PC-3 (cell line): ENCODE results near the gene GSTM4. TPM values are rescaled to one million over a fixed set of nuclear protein-coding genes. Genes with fewer than 3 reads are reported as not detected.

Source experiments
- ATAC-seq: fragments of 200-7000 bp; cut with Tn5 transposase; 2 replicates; pipeline ENCODE4 v1.9.1; 2020; ENCODE audit warnings: mild to moderate bottlenecking, moderate library complexity
- BruUV-seq: library from RNA; stranded (reverse); fragments of 400-500 nt; replicated peaks from 2 replicates; lab custom pipeline; 2021; lab: Mats Ljungman, UMichigan
- CTCF ChIA-PET: fragments of 300-600 bp; sonication (Branson Sonifier 250); formaldehyde crosslinking; loops from one replicate; lab custom pipeline; 2022; ENCODE audit warnings: antibody characterized with exemption; lab: Charles Lee
- POLR2A ChIA-PET: fragments of 300-600 bp; sonication (Branson Sonifier 250); formaldehyde crosslinking; loops from one replicate; lab custom pipeline; 2022; ENCODE audit warnings: antibody characterized with exemption; ENCODE audit not compliant: unreplicated experiment; lab: Charles Lee
- DNase-seq: peaks from one replicate; pipeline ENCODE4 v3.0.0-alpha.2; 2015
- H2AFZ ChIP-seq: fragments of 300-600 bp; sonication (generic); 2 replicates; pipeline ENCODE4 v1.6.0; 2016; ENCODE audit warnings: antibody characterized with exemption, low read length
- H3F3A ChIP-seq: fragments of 300-600 bp; sonication (generic); one replicate; pipeline ENCODE4 v1.6.0; 2017; ENCODE audit warnings: antibody characterized with exemption, low read length, control low read depth, mild to moderate bottlenecking; ENCODE audit not compliant: unreplicated experiment
- H3K27ac ChIP-seq: fragments of 300-600 bp; sonication (generic); 2 replicates; pipeline ENCODE4 v1.5.1; 2016; ENCODE audit warnings: mild to moderate bottlenecking, low read length
- H3K27me3 ChIP-seq: fragments of 300-600 bp; sonication (generic); 2 replicates; pipeline ENCODE4 v1.6.1; 2016; ENCODE audit warnings: low read length, mixed read lengths
- H3K36me3 ChIP-seq: fragments of 300-600 bp; sonication (generic); 2 replicates; pipeline ENCODE4 v1.6.1; 2016; ENCODE audit warnings: low read depth, mixed run types, low read length, mixed read lengths
- H3K4me1 ChIP-seq: fragments of 300-600 bp; sonication (generic); 2 replicates; pipeline ENCODE4 v1.5.1; 2016; ENCODE audit warnings: low read length; ENCODE audit not compliant: insufficient read depth
- H3K4me2 ChIP-seq: fragments of 300-600 bp; sonication (generic); 2 replicates; pipeline ENCODE4 v1.6.0; 2016; ENCODE audit warnings: low read length
- H3K4me3 ChIP-seq: fragments of 300-600 bp; sonication (generic); 2 replicates; pipeline ENCODE4 v1.5.1; 2016; ENCODE audit warnings: mild to moderate bottlenecking, low read length, mixed read lengths
- H3K79me2 ChIP-seq: fragments of 300-600 bp; sonication (generic); 2 replicates; pipeline ENCODE4 v1.6.1; 2017; ENCODE audit warnings: low read length, mixed read lengths
- H3K9ac ChIP-seq: fragments of 300-600 bp; sonication (generic); 2 replicates; pipeline ENCODE4 v1.6.0; 2016; ENCODE audit warnings: mild to moderate bottlenecking, low read length
- H3K9me2 ChIP-seq: fragments of 300-600 bp; sonication (generic); replicated peaks from 2 replicates; pipeline ENCODE4 v1.6.1; 2016; ENCODE audit warnings: mixed run types, low read length, mixed read lengths
- H3K9me3 ChIP-seq: fragments of 300-600 bp; sonication (generic); 2 replicates; pipeline ENCODE4 v1.6.1; 2016; ENCODE audit warnings: low read length, mixed read lengths
- H4K20me1 ChIP-seq: fragments of 300-600 bp; sonication (generic); 2 replicates; pipeline ENCODE4 v1.6.1; 2016; ENCODE audit warnings: low read length, mixed read lengths
- CTCF ChIP-seq: fragments of 300-600 bp; sonication (generic); conservative IDR thresholded peaks from 2 replicates; pipeline ENCODE4 v1.5.1; 2017; ENCODE audit warnings: antibody characterized with exemption, low read depth, mild to moderate bottlenecking, low read length
- EZH2 ChIP-seq: fragments of 300-600 bp; sonication (generic); IDR thresholded peaks from one replicate; pipeline ENCODE4 v1.6.1; 2017; ENCODE audit warnings: antibody characterized with exemption, mild to moderate bottlenecking, low read length; ENCODE audit not compliant: unreplicated experiment
- EZH2phosphoT487 ChIP-seq: fragments of 300-600 bp; sonication (generic); IDR thresholded peaks from 2 replicates; pipeline ENCODE4 v1.6.1; 2018; ENCODE audit warnings: mild to moderate bottlenecking, antibody characterized with exemption, low read length, borderline replicate concordance
- intact Hi-C: fragments of 100-400 bp; cut with micrococcal nuclease; formaldehyde crosslinking; loops from 2 replicates; pipeline ENCODE4 v1.9.0; 2023
- total RNA-seq: library from RNA; depleted of rRNA; stranded (reverse); fragments of >200 nt; gene quantifications from 2 replicates; pipeline ENCODE4 v1.2.3, GENCODE V29; 2014

Gene GSTM4
- total RNA-seq, 1 experiment from 2014 or later = 25.9 TPM

- no peak for TF ChIP-seq EZH2phosphoT487
- Histone ChIP-seq H4K20me1 (no peaks in the 10 kb centered on the region), H3K79me2 (no peaks in the 10 kb centered on the region), H3K9me2 (no peaks in the 10 kb centered on the region), H3K36me3 (no peaks in the 10 kb centered on the region), H2AFZ (no peak overlapping the region), H3K27ac (no peak overlapping the region), H3K4me2 (no peak overlapping the region), H3K27me3 (no peaks in the 10 kb centered on the region), H3F3A (no peaks in the 10 kb centered on the region), H3K9ac (no peak overlapping the region), H3K4me3 (no peak overlapping the region), H3K9me3 (no peaks in the 10 kb centered on the region), H3K4me1 (0 out of 2 replicates have a peak, but pooled peaks cover 7% of the 10 kb centered on the region)
- POLR2A ChIA-PET = interaction anchor here (0.6 kb wide), 1 partner anchor 58 kb away, joined by 3 read pairs; no protein-coding TSS in a partner anchor
- ATAC-seq = no peak
- intact Hi-C loops = no loop called here
- CTCF ChIA-PET = no interaction called here
- DNase-seq = no peak
- BruUV-seq = no TSS peak
These were observed 42.3 kb upstream of the GSTM4 start for GRCh38 chr1:109613361-109614147.

GRCh38 chr1:109615879-109616278 is 40.0 kb upstream of the GSTM4 start:
- Histone ChIP-seq H3F3A (no peaks in the 10 kb centered on the region), H3K36me3 (no peaks in the 10 kb centered on the region), H3K27ac (no peak overlapping the region), H3K79me2 (peaks cover 13% of the 10 kb centered on the region), H3K9me2 (no peaks in the 10 kb centered on the region), H3K9ac (no peak overlapping the region), H3K27me3 (no peaks in the 10 kb centered on the region), H4K20me1 (no peaks in the 10 kb centered on the region), H3K4me1 (peaks cover 15% of the 10 kb centered on the region), H3K4me3 (no peak overlapping the region), H3K4me2 (no peak overlapping the region), H3K9me3 (no peaks in the 10 kb centered on the region), H2AFZ (no peak overlapping the region)
- BruUV-seq = no TSS peak
- DNase-seq (no peak), ATAC-seq (no peak)
- POLR2A ChIA-PET = interaction anchor here (0.6 kb wide), 2 partner anchors 113 to 132 kb away, joined by 3 read pairs; partner anchors contain the start of gene ATXN7L2
- intact Hi-C loops = no loop called here
- CTCF ChIA-PET = no interaction called here
- TF ChIP-seq EZH2phosphoT487 (no peak), CTCF (no peak), EZH2 (no peak)

- no peak overlapping the region for H3K4me3 ChIP-seq
- no peak overlapping the region for H3K27ac ChIP-seq
- H3K4me2 ChIP-seq = no peak overlapping the region
- intact Hi-C loops = no loop called here
- no peak for DNase-seq
- TF ChIP-seq CTCF = no peak
- no peaks in the 10 kb centered on the region for H3K36me3 ChIP-seq
- no peaks in the 10 kb centered on the region for H3K27me3 ChIP-seq
- BruUV-seq = no TSS peak
- H3K9me2 ChIP-seq = no peaks in the 10 kb centered on the region
- no peaks in the 10 kb centered on the region; the same call in 1 of the 2 replicates for H4K20me1 ChIP-seq
- H3K4me1 ChIP-seq = peaks cover 16% of the 10 kb centered on the region
- ChIA-PET POLR2A (interaction anchor here (0.6 kb wide), 2 partner anchors 113 to 133 kb away, joined by 3 read pairs; partner anchors contain the start of gene ATXN7L2), CTCF (no interaction called here)
- no peak for ATAC-seq
- no peaks in the 10 kb centered on the region for H3K9me3 ChIP-seq
- no peaks in the 10 kb centered on the region for H3F3A ChIP-seq
- H3K79me2 ChIP-seq = peaks cover 18% of the 10 kb centered on the region
- H2AFZ ChIP-seq = no peak overlapping the region
- H3K9ac ChIP-seq = no peak overlapping the region
These were observed 39.5 kb upstream of the GSTM4 start for GRCh38 chr1:109616391-109616790.
